Measurements from ENCODE around the gene KCNG1. TPM values are rescaled to one million over a fixed set of nuclear protein-coding genes. Genes with fewer than 3 reads are reported as not detected.

KCNG1 gene
- total RNA-seq, 1 donor from 2014 or later = 7.4 TPM

DNA sequence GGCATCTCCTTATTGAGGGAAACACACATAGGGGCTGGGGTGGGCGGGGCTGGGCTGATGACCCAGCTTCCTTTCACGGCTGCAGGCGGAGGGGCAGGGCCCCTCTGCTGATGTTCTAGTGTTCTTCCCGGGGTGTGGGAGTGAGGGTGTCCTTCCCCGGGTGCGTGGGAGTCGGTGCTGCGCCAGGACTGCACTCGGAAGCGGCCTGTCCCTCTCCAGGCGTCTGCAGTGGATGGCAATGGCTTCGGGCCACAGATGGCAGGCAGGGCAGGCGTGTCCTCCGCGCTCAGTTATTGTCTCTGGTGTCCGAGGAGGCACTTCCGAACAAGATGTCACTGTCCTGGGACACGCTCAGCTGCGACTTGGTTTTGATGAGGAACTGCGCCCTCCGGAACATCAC, 19.2 kb downstream of the KCNG1 start:
- Mint-ChIP-seq H3K27me3 (peaks cover 20% of the 10 kb centered on the region), H3K36me3 (ENCODE audit: low read depth) (peaks cover 6% of the 10 kb centered on the region), H3K4me3 (no peak overlapping the region), H3K4me1 (no peaks in the 10 kb centered on the region), H3K27ac (no peak overlapping the region), H3K9me3 (no peaks in the 10 kb centered on the region)
- DNase-seq = no peak
- CTCF ChIA-PET = no interaction called here
- intact Hi-C loops (cut with micrococcal nuclease) = no loop called here
- no peak for ATAC-seq (ENCODE audit: low read depth)
- POLR2A ChIA-PET = no interaction called here
- TF ChIP-seq, protein P1, sequence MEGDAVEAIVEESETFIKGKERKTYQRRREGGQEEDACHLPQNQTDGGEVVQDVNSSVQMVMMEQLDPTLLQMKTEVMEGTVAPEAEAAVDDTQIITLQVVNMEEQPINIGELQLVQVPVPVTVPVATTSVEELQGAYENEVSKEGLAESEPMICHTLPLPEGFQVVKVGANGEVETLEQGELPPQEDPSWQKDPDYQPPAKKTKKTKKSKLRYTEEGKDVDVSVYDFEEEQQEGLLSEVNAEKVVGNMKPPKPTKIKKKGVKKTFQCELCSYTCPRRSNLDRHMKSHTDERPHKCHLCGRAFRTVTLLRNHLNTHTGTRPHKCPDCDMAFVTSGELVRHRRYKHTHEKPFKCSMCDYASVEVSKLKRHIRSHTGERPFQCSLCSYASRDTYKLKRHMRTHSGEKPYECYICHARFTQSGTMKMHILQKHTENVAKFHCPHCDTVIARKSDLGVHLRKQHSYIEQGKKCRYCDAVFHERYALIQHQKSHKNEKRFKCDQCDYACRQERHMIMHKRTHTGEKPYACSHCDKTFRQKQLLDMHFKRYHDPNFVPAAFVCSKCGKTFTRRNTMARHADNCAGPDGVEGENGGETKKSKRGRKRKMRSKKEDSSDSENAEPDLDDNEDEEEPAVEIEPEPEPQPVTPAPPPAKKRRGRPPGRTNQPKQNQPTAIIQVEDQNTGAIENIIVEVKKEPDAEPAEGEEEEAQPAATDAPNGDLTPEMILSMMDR (IDR thresholded peaks at IDR 0.05) = no peak

DNA sequence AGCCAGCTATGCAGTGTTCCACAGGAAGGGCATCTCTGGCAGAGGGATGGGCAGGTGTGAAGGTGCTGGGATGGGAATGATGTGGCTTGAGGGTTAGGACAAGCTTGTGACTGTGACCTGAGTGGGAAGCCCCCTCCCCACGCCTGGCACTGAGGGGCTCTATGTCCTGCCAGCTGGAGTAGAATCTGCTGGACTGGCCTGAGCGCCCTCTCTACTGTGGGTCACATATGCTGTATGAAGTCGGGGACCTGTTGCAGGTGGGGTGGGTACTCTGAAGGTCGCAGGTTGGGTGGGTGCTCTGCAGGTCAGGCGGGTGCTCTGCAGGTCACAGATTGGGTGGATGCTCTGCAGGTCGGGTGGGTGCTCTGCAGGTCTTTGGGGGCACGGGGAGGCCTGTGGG, 20.3 kb downstream of the KCNG1 start:
- ATAC-seq (ENCODE audit: low read depth) = no peak
- Mint-ChIP-seq H3K27ac (no peak overlapping the region), H3K27me3 (peaks cover 21% of the 10 kb centered on the region), H3K9me3 (no peaks in the 10 kb centered on the region), H3K36me3 (ENCODE audit: low read depth) (peaks cover 6% of the 10 kb centered on the region), H3K4me1 (no peaks in the 10 kb centered on the region), H3K4me3 (no peak overlapping the region)
- DNase-seq = no peak
- ChIA-PET CTCF (no interaction called here), POLR2A (no interaction called here)
- intact Hi-C loops (cut with micrococcal nuclease) = no loop called here
- TF ChIP-seq, protein P1 (IDR thresholded peaks at IDR 0.05) = no peak

DNA sequence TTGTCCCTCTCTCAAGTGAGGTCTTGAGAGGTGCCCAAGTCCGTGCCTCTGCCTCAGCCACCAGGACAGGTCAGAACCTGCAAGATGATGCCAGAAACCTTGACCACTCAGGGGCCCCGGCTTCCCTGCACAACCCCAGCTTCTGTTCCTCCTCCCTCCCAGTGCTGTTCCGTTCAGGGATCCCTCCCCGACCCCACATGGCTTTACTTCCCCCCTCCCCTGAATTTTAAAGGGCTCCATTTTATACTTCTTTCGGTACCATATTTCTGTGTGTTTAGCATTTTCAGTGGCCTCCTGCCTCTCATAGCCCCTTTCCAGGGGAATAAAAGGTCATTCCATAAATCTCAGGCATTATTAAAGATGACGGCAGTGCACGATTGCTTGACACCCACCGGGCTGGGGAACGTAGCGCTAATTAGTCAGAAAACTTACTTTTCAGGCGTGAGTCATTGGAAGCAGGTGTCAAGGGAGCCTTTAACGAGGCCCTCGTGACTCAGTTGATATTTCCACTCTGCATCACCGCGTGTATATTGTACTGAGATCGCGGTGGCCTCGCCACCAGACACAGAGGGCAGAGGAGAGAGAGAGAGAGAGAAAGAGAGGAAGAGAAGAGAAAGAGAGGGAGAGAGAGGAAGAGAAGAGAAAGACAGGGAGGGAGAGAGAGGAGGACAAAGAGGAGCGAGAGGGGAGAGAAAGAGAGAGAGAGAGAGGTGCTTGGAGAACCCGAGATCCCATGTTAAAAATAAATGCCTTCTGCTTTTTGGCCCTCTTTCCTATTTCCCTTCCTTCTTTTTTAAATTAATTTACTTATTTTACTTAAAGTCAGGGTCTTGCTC, 21.3 kb downstream of the KCNG1 start:
- H3K27ac Mint-ChIP-seq = no peak overlapping the region
- TF ChIP-seq, protein P1 (IDR thresholded peaks at IDR 0.05) = no peak
- no peaks in the 10 kb centered on the region for H3K9me3 Mint-ChIP-seq
- ChIA-PET CTCF (no interaction called here), POLR2A (interaction anchor here (0.7 kb wide), 1 partner anchor 11 kb away, joined by 3 read pairs; no protein-coding TSS in a partner anchor)
- ATAC-seq (ENCODE audit: low read depth) = no peak
- H3K36me3 Mint-ChIP-seq (ENCODE audit: low read depth) = peaks cover 6% of the 10 kb centered on the region
- H3K4me1 Mint-ChIP-seq = no peaks in the 10 kb centered on the region
- no peak overlapping the region for H3K4me3 Mint-ChIP-seq
- DNase-seq = no peak
- intact Hi-C loops (cut with micrococcal nuclease) = no loop called here
- H3K27me3 Mint-ChIP-seq = peaks cover 21% of the 10 kb centered on the region

DNA sequence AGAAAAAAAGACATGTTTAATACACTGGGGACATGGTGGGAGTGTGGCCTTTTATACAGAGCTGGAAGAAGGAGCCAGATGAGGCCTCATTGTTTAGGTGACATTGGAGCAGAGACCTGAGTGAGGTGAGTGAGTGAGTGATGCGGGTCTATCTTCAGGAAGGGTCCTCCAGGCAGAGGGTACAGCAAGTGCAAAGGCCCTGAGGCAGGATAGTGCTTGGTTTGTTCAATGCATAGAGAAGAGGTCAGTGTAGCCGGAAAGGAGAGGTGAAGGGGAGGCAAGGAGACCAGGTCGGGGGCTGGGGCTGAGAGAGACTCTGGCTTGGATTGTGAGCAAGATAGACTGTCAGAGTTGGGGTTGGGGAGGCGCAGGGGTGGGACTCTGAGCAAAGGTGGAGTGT, 23.6 kb downstream of the KCNG1 start:
- H3K4me3 Mint-ChIP-seq = no peak overlapping the region
- peaks cover 4% of the 10 kb centered on the region for H3K36me3 Mint-ChIP-seq (ENCODE audit: low read depth)
- H3K4me1 Mint-ChIP-seq = no peaks in the 10 kb centered on the region
- H3K27ac Mint-ChIP-seq = no peak overlapping the region
- ChIA-PET POLR2A (interaction anchor here (0.6 kb wide), 1 partner anchor 1126 kb away, joined by 3 read pairs; no protein-coding TSS in a partner anchor), CTCF (interaction anchor here (1.0 kb wide), 1 partner anchor 298 kb away, joined by 3 read pairs; no protein-coding TSS in a partner anchor)
- peaks cover 23% of the 10 kb centered on the region for H3K27me3 Mint-ChIP-seq
- TF ChIP-seq, protein P1 (IDR thresholded peaks at IDR 0.05) = no peak
- DNase-seq (no peak), ATAC-seq (ENCODE audit: low read depth) (no peak)
- intact Hi-C loops (cut with micrococcal nuclease) = no loop called here
- H3K9me3 Mint-ChIP-seq = no peaks in the 10 kb centered on the region

DNA sequence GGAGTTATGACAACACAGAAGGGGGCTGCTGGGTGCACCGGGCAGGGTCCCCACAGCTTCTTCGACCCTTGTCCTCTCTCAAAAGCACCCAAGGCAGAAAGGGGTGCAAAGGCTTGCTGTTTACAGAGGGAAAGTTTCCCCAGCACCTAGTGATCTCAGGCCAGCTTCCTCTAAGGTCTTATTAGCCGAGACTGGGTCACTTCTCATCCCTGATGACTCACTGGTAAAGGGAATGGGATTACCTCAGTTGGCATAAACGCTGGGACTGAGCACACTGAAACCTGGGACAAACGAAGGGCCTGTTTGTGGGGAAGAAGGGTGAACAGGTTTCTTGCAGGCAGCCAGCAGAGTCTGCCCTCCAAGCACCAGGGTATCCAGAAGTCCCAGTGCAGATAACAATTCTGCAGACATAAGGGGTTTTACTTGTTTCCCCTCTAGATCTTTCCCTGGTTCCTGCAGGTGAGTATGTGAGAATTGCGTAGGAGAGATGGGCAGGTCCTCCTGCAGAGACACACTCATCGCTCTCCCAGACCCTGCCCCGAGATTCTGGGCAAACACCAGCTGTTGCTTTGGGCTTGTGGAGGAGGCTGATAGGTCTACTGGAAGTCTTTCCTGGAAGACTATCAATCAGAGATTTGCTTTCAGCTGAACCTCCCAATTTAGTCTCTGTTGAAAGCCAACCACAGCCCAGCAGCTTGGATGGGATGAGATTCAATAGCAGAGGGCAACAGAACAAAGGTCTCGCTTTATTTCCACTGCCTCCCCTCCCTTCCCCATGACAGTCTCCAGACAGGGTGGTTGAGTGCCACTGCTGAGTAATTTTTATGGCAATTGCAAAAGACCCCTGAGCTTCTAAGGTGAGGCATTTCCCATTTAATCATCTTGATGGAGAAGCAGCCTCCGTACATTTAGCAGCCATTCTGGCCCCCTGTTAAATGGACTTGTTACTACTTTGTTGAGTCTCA, 25.7 kb downstream of the KCNG1 start:
- H3K4me3 Mint-ChIP-seq = no peak overlapping the region
- ChIA-PET CTCF (no interaction called here), POLR2A (no interaction called here)
- no peak overlapping the region for H3K27ac Mint-ChIP-seq
- peaks cover 10% of the 10 kb centered on the region for H3K4me1 Mint-ChIP-seq
- ATAC-seq (ENCODE audit: low read depth) = no peak
- no peaks in the 10 kb centered on the region for H3K36me3 Mint-ChIP-seq (ENCODE audit: low read depth)
- TF ChIP-seq, protein P1 (IDR thresholded peaks at IDR 0.05) = no peak
- H3K27me3 Mint-ChIP-seq = peaks cover 18% of the 10 kb centered on the region
- DNase-seq = no peak
- no peaks in the 10 kb centered on the region for H3K9me3 Mint-ChIP-seq
- intact Hi-C loops (cut with micrococcal nuclease) = no loop called here

Measured in activated B cell treated with CpG ODN at 0.5 μM for 24 hours (primary cell).